GM13977 (cell line): ENCODE data around the gene FABP3.

Experiments
- DNase-seq: peaks from one replicate; pipeline ENCODE4 v3.0.0; 2012; ENCODE audit warnings: low spot score
- in situ Hi-C: fragments of 300-500 bp; cut with MboI; formaldehyde crosslinking; loops from one replicate; pipeline ENCODE4 v1.12.0; 2022; ENCODE audit warnings: low sequenced_read_pairs, low pct_unique_long_range_greater_than_20kb, mixed read lengths, inconsistent platforms; ENCODE audit not compliant: unreplicated experiment
- TF ChIP-seq, protein P1 (sequence below): IDR thresholded peaks from 2 replicates; pipeline ENCODE4 v1.5.1; 2012; ENCODE audit warnings: mild to moderate bottlenecking, control low read depth; ENCODE audit not compliant: insufficient read depth; ENCODE audit errors: extremely low read depth, missing control alignments

Gene FABP3

DNA sequence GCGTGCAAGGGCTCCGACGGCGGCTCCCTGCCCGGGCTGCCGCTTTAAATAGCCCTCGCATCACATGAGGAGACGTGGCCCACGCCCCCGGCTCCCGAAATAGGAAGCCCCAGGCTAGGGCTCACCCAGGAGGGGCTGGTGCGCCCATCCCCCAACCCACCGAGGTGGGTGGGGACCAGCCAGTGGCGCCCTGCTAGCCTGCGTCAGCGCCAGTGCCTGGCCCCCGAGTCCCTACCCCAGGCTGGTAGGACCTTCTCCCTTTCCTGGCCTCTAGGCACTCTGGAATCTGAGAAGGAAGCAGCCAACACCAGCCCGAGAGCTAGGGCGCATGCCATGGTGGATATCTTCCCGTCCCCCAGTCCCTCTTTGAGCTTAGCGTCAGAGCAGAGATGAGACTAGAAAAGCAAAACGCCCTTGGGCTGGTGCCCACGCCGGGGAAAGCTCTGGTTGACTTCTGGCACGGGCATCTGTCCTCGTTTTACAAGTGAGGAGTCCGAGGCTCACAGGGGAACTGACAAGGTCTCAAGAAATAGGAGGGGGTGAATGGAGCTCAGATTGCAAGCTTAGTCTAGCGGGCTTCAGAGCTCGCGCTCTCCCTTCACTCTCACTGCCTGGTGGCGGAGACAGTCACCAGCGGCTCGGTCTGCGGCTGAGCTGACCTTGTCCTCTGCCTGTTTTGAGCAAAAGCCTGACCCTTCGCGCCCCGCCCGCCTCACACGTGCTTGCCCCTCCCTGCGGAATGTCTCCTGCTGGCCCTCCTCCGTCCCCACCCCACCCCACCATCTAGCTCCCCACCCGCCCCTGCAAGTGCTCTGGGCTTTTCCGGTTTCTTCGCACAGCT is at the start of gene FABP3:
TSS of gene FABP3 (minus strand) at position 21 of the 841 bp plus-strand sequence. CDS start 62 bp downstream, outside the sequence.
- DNase-seq, result peak; percentile 68
- in situ Hi-C loops, result no loop called here
- TF ChIP-seq, protein P1, sequence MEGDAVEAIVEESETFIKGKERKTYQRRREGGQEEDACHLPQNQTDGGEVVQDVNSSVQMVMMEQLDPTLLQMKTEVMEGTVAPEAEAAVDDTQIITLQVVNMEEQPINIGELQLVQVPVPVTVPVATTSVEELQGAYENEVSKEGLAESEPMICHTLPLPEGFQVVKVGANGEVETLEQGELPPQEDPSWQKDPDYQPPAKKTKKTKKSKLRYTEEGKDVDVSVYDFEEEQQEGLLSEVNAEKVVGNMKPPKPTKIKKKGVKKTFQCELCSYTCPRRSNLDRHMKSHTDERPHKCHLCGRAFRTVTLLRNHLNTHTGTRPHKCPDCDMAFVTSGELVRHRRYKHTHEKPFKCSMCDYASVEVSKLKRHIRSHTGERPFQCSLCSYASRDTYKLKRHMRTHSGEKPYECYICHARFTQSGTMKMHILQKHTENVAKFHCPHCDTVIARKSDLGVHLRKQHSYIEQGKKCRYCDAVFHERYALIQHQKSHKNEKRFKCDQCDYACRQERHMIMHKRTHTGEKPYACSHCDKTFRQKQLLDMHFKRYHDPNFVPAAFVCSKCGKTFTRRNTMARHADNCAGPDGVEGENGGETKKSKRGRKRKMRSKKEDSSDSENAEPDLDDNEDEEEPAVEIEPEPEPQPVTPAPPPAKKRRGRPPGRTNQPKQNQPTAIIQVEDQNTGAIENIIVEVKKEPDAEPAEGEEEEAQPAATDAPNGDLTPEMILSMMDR, result no peak

DNA sequence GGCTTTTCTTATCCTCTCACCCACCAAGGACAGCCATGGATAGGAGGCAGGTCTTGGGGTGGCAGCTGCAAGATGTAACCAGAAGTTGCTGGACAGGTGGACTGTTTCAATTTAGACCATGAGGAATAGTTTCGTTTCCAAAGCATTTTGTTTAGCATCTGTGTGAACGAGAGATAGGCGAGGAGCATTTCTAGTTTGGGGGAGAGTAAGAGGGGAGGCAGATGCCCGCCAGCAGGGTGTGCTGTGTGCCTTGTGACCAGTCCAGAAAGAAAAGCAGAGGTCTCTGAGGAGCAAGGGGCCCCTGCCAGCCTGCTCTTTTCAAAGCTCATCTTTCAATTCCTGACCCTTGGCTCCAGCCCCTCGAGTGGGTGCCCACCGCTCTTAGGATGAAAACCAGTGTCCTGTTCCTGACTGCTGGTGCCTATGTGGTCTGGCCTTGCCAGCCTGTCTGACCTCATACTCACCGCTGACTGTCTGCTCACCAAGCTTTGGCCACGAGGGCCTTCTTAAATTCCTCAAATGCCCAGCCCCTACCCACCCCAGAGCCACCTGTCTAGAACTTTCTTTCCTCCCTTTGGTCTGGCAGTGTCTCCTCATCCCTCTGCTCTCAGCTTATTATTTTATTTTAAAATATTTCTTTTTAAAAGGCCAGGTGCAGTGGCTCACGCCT is 48.6 kb upstream of the FABP3 start:
- DNase-seq, result no peak
- TF ChIP-seq, protein P1, result peak; percentile 58
- in situ Hi-C loops, result no loop called here

DNA sequence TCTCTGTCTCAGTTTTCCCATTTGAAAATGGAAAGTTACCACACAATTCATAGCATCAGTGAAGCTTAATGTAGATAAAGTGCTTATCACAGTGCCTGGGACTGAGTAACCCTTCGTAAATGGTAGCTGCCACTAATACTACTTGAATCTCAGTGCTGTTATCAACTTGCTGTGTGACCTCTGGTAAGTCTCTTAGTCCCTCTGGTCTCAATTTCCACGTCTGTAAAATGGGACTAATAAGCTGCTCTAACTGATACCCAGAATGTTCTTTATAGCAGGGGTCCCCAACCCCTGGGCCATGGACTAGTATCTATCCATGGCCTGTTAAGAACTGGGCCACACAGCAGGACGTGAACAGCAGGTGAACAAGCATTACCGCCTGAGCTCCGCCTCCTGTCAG is 47.8 kb upstream of the FABP3 start:
- DNase-seq, result no peak
- TF ChIP-seq, protein P1, result no peak
- in situ Hi-C loops, result no loop called here

DNA sequence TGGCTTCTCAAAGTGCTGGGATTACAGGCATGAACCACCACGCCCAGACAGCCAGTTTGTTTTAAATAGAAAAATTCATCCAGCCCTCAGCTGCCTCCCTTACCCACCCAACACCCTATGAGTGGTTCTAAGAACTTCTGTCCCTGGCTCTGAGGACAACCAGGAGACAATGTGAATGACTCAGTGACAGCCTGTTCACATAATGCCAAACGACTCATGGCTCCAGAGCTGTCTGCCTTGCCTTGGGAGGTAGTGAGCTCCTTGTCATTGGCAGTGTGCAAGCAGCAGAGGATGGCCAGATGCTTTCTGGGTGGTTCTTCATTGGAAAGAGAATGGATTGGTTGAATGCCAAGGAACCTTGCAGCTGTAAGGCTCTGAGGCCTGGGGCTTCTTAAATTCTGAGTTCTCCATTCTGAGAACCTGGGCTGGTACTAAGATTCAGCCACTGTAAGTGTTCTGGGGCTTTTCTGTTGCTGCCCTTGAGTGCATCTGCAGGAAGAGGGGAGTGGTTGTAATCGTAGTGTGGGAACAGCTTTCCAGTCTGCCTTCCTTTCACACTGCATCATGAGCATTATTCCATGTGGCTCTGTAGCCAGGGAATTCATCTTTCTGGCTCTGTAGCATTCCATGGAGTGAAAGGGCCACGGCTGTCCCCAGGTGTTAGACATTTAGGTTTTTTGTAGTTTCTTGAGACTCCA is 45.9 kb upstream of the FABP3 start:
- DNase-seq, result no peak
- TF ChIP-seq, protein P1, result no peak
- in situ Hi-C loops, result no loop called here

DNA sequence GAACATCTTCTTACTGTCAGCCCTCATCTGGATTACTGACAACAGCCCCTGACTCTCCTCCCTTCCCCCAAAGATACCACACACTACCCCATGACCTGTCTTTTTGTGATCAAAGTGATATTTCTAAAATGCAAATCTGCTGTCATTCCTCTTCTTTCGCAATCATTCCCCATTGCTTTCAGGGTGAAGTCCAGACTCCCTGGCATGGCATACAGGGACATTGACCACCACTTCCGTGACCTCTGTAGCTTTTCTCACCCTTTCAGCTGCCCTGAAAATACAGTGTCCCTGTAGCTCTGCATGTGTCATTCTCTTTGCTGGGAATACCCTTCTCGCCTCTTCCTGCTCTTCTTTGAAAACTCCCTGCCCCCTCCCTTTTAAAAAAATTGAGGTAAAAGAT is 44.3 kb upstream of the FABP3 start:
- TF ChIP-seq, protein P1, result no peak
- no peak for DNase-seq
- in situ Hi-C loops, result no loop called here

DNA sequence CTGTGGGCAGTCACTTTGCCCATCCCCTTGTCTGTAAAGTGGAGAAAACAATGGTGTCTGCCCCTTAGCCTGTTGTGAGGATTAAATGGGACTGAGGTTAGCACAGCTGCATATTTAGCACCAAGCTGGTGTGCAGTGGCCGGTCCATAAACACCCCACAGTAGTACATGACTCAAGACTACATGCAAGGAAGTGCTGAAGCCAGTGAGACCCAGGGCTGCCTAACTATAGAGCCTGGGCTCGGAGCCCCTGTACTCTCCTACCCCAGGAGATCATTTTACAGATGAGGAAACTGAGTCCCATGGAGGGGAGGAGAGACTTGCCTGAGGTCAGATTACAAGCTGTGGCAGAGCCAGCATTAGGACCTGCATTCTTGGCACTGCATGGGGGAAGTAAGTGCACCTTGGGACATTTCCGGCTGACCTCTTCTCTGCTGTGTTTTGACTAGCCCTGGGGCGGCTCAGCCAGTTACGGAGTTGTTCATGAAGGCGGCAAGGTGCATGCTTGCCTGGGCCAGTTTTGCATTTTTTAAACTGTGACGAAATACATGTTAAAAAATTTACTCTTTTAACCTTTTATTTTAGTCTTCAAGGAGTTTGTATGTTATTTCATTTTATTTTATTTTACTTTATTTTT is 43.3 kb upstream of the FABP3 start:
- no peak for DNase-seq
- TF ChIP-seq, protein P1, result no peak
- in situ Hi-C loops, result no loop called here
